GM19023 (cell line): ENCODE measurements around the gene RIPK3.

ENCODE experiments used
- ATAC-seq: cut with Tn5 transposase; IDR thresholded peaks from one replicate; pipeline ENCODE4 v1.9.1; 2021; ENCODE audit warnings: mild to moderate bottlenecking, moderate library complexity; ENCODE audit not compliant: unreplicated experiment

The RIPK3 gene

DNA sequence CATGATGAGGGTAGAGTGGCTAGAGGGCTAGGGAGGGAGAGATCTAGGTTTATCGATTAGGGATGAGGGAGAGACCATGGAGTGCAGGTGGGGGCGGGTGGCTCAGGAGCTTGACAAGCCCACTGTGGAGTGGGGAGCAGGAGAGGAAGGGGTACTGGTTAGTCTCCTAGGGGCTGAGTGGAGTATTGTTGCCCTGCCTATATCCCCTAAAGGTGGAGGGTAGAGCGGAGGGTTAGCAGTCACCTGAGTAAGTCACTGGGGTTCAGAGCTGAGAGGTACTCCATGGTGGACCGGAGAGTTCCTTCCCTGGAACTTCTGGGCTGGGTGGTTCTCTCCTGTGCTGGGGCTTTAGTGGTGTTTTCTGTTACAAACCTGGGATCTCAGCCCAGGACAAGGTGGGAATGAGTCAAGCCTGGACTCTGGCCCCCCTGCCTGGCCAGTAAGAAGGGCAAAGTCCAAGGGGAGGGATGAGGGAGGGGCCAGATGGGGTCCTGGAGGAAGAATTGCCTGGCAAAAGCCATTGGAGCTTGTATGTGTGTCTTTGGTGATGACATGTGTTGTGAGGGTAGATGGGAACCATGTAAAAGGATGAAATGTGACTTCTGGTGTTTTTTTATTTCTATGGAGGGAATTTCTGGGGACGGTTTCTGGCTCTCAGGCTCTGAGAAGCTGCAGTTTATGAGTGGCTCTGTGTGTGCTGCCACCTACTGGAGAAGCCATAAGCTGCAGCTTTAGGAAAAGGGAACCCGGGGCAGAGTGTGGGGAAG is 32.0 kb downstream of the RIPK3 start, which contains the start of gene CIDEB:
Gene CIDEB (minus strand): TSS at position 403 of the 767 bp plus-strand sequence. CDS start 119 bp downstream, at position 284.
- no peak for ATAC-seq

- ATAC-seq: no peak
Measured at GRCh38 chr14:24307156-24307574, 32.6 kb downstream of the RIPK3 start.

- ATAC-seq: no peak
Measured at GRCh38 chr14:24304019-24304387, 35.8 kb downstream of the RIPK3 start.

DNA sequence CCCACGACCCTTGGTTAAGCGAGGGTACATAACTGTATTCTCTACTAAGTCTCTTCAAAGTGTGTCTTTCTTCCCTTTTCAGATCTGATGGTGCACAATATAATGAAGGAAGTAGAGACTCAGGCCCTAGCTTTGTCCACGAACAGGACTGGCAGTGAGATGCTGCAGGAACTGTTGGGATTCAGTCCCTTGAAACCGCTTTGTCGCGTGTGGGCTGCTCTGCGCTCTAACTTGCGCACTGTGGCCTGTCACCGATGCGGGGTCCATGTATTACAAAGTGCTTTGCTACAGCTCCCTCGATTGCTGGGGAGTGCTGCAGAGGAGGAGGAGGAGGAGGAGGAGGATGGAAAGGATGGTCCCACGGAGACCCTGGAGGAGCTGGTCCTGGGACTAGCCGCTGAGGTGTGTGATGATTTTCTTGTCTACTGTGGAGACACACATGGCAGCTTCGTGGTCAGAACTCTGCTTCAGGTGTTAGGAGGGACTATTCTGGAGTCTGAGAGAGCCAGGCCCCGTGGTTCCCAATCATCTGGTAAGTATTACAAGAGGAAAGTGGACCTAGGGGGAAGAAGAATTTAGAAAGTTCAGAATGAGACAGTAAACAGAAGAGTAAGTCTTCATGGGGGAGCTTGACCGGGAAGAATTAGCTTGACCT is 39.3 kb downstream of the RIPK3 start:
- ATAC-seq: no peak

DNA sequence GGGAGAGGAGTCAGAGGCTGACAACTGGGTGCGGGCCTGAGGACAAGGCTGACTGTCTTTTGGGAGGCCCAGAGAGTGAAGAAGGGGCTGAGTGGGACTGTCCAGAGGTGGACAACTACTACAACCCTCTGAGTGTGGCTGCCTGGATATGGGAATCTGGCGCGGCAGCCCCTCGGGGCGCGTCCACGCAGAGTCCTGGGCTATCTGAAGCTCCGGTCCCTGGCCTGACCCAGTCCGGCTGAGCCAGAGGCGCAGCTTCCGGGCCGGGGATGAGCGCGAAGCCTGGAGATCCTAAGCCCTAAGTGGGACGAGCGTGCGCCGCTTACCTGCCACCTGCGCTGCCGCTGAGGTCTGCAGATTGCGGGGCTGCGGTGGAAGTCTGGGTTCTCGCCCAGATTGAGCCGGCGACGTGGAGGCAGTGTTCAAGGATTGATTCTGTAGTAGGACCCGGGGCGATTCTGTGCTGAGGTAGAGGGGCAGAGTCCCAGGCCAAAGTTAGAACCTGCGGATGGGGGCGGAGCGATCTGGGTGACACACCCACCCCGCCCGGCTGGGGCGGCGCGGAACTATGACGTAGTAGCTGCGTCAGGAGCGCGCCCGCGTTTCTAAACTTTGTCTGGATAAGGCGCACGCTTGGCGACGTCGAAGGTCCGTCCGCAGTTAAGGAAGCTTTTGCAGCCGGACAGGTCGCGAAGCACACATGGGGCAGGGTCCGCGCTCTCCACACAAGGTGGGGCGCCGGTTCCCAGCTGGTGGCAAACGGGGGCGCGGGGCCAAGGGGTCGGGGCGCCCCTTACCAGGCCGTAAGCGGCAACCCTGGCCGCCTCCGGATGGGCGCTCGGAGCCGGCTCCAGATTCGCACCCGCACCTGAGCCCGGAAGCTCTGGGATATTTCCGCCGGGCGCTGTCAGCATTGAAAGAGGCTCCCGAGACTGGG is 40.3 kb downstream of the RIPK3 start, which contains the start of the genes DHRS1 and NOP9:
Gene DHRS1 (minus strand): TSS at position 526 of the 937 bp plus-strand sequence. CDS start 674 bp downstream, outside the sequence.
Gene NOP9 (plus strand): TSS at position 596 of the 937 bp plus-strand sequence. CDS start 105 bp downstream, at position 701.
- ATAC-seq: peak; percentile 71

DNA sequence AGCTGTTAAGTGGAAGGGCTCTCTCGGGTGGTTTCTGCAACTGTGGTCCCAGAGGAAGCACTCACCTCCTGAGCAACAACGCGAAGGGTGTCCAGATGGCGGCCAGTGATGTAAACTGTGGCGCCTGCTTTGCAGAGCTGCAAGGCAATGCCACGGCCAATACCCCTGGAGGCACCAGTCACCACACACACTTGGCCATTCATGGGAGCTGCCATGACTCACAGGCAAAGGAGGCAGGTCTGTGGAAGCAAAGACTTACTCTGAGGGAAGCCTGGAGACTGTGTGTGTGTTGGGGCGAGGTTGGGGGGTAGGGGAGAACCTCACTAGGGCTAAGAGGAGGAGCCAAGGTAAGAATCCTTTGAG is 40.9 kb downstream of the RIPK3 start:
- no peak for ATAC-seq

DNA sequence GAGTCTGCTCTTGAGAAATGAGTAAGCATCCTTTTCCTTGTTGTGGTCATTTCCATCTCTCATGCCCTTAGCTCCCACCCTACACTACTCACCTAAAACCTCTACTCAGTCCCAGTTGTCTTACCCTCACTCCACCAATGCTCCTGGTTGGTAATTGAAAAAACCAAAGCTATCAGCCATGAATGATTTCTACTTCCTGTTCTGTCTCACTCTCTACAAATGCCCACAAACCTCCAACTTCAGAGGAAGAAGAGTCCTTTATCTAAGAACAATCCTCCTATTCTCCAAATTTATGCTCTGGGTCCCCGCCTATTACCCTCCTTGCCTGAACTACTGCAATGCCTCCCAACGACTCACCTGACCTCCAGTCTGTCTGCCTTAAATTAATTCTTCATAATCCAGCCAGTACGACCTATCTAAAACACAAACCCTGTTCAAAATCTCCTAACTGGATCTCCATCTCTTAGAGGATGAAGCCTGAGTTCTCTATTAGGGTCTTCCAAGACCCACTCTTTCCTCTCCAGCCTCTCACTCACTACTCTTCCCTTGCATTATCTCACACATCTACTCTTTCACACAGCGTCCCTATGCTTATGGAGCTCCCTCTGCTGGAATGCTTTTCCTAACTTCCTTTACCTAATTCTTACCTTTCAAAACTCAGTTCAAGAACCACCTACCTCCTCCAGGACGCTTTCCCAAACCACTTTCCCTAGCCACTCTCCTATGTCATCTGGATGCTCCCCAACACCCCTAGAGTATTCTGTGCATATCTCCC is 42.4 kb downstream of the RIPK3 start:
- peak; percentile 11 for ATAC-seq

- ATAC-seq: peak; percentile 44
Measured at GRCh38 chr14:24296341-24297157, 43.2 kb downstream of the RIPK3 start.

DNA sequence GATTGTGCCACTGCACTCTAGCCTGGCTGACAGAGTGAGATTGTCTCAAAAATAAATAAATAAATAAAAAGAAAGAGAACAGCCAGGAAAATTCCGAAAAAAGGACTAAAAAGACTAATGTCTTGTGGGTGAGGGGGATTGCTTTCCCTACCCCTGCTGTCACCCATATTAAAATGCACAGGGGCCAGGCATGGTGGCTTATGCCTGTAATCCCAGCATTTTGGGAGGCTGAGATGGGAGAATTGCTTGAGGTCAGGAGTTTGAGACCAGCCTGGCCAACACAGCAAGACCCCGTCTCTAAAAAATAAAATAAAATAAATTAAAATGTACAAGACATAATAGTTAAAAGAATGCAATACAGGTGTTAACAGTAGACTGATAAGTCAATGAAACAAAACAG is 46.3 kb downstream of the RIPK3 start:
- ATAC-seq: no peak

GRCh38 chr14:24292118-24292807 is 47.5 kb downstream of the RIPK3 start:
- ATAC-seq: no peak

- ATAC-seq: no peak
Measured at GRCh38 chr14:24291446-24292117, 48.2 kb downstream of the RIPK3 start.

GRCh38 chr14:24290746-24291145 is 49.0 kb downstream of the RIPK3 start:
- no peak for ATAC-seq

GRCh38 chr14:24289649-24290280 is 50.0 kb downstream of the RIPK3 start:
- no peak for ATAC-seq

DNA sequence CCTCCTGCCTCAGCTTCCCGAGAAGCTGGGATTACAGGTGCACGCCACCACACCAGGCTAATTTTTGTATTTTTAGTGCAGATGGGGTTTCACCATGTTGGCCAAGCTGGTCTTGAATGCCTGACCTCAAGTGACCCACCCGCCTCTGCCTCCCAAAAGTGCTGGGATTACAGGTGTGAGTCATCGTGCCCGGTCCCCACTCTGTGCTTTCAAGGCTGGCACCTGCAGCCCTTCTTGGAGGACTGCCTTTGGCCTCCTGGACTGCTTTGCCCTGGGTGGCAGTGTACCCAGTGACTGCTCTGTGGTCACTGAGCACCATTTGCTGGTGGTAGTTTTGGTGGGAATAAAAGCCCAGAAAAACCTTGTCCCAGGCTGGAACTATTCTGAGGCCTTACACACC is 52.8 kb downstream of the RIPK3 start:
- ATAC-seq: no peak
